Effector memory CD8-positive, alpha-beta T cell (primary cell): ENCODE results near the gene HM13.
"Not testable (repeated sequence)": the region's sequence is repeated elsewhere in the genome, so short reads cannot be mapped to it uniquely, and the experiment has no call there.

Source experiments
- ATAC-seq: fragments of 150-1000 bp; cut with Tn5 transposase; replicated peaks from 2 replicates; pipeline ENCODE4 v1.10.0; 2021; ENCODE audit warnings: mild to moderate bottlenecking, moderate library complexity
- DNase-seq, 3 experiments: peaks; one replicate each; pipeline ENCODE4 v3.0.0; 2021
- H3K27ac Mint-ChIP-seq, 2 donors: one replicate each; pipeline ENCODE4 v1.8.0; 2022; ENCODE audit warnings: mild to moderate bottlenecking in 2 of 2, mixed read lengths in 2 of 2, moderate library complexity in 2 of 2
- H3K27me3 Mint-ChIP-seq, 2 donors: one replicate each; pipeline ENCODE4 v1.8.0; 2022; ENCODE audit warnings: mixed read lengths in 2 of 2
- H3K36me3 Mint-ChIP-seq: one replicate; pipeline ENCODE4 v1.8.0; 2022; ENCODE audit warnings: mild to moderate bottlenecking, moderate library complexity, mixed read lengths; ENCODE audit not compliant: insufficient read depth
- H3K4me1 Mint-ChIP-seq, 2 donors: one replicate each; pipeline ENCODE4 v1.8.0; 2022; ENCODE audit warnings: low read depth in 2 of 2, mixed read lengths in 2 of 2
- H3K4me3 Mint-ChIP-seq, 2 donors: one replicate each; pipeline ENCODE4 v1.8.0; 2022; ENCODE audit warnings: mild to moderate bottlenecking in 2 of 2, mixed read lengths in 2 of 2, moderate library complexity in 2 of 2
- H3K9me3 Mint-ChIP-seq, 2 donors: one replicate each; pipeline ENCODE4 v1.8.0; 2022; ENCODE audit warnings: mixed read lengths in 2 of 2

HM13 gene

GRCh38 chr20:31579941-31580651, 65.9 kb downstream of the HM13 start:
- not testable (repeated sequence) for ATAC-seq, H3K27me3 Mint-ChIP-seq, H3K4me3 Mint-ChIP-seq, H3K4me1 Mint-ChIP-seq, DNase-seq, H3K27ac Mint-ChIP-seq, H3K36me3 Mint-ChIP-seq, H3K9me3 Mint-ChIP-seq

DNA sequence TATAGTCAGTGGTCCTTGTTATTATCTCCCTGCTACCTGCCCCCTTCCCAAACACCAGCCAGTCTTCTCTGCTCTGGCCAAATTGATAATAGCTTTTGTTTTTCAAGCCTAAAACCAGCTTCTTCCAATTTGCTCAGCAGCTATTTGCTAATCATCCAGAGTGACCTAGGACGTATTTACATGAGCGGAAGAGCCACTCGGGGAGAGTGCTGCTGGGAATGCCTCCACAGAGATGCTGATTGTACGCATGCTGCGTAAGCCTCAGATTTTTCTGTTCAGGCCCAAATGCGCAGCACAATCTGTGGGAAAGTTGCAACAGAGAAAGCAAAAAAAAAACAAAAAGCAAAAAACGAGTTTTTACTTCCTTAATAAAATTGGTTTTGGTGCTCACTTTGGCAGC, 66.5 kb downstream of the HM13 start:
- no peak for ATAC-seq
- Mint-ChIP-seq H3K36me3 (peaks cover 6% of the 10 kb centered on the region), H3K27ac (no peak overlapping the region), H3K4me3 (no peak overlapping the region), H3K9me3 (no peaks in the 10 kb centered on the region), H3K27me3 (no peaks in the 10 kb centered on the region), H3K4me1 (no peaks in the 10 kb centered on the region)
- no peak for DNase-seq

DNA sequence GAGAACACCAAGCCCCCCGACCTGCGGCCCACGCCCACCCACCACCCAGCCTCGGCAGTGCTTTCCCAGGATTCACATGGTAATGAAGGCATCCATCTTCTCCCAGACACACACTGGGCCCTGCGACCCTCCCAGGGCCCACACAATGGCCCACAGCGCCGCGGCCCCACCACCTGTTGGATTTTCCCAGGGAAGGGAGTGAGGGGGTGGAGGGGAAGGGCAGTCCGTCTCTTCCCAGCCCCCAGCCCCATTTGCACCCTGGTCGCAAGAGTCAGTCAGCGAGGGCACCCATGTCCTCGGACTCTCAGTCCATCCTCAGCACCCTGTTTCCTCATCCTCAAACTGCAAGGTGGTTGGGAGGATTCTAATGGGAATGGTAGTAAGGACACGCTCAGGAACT, 67.1 kb downstream of the HM13 start:
- no peak for DNase-seq
- Mint-ChIP-seq H3K4me1 (no peaks in the 10 kb centered on the region), H3K27me3 (no peaks in the 10 kb centered on the region), H3K27ac (no peak overlapping the region), H3K36me3 (peaks cover 6% of the 10 kb centered on the region), H3K9me3 (no peaks in the 10 kb centered on the region), H3K4me3 (no peak overlapping the region)
- no peak for ATAC-seq

DNA sequence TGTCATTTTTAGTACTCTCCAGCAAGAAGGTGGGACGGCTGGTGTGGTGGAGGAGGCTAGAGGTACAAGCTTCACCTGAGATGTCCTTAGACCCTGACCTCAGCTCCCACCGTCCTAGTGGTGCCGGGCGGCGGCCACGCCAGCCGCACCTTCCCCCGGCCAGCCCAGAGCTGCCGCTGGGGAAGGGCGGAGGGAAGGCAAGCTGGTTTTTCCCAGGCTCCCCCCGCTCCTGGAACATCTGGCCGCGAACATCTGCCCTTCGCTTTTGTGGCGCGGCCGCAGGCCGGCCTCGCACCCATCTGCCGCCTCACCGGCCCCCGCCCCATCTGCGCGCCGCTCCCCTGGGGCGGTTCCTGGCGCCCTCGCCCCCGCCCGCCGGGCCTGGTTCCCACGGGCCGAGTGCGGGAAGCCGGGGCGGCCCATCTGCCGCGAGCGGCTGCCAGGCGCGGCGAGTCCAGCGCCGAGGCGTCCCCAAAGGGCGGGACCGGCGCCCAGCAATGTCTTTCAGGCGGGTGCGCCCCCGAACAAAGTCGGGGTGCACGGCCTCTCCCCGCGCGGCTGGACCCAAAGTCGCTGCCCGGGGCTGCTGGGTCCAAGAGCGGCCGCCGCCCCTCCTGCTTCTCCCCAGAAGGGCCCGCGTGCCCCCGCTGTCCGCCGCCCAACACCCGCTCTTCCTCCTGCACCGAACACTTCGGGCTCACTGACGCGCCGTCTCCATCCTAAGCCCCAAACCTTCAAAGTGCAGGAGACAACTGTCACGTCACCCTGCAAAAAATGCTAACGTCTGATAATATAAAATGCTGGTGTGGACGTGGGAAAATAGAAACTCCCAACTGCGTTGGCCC, 73.5 kb downstream of the HM13 start:
- Mint-ChIP-seq H3K9me3 (no peaks in the 10 kb centered on the region), H3K4me1 (peaks cover 6 to 10% of the 10 kb centered on the region in 2 donors), H3K27me3 (peaks cover 13 to 22% of the 10 kb centered on the region in 2 donors), H3K36me3 (peaks cover 9% of the 10 kb centered on the region), H3K27ac (no peak overlapping the region), H3K4me3 (peak overlapping the region; percentile 62 to 70)
- DNase-seq (no peak), ATAC-seq (peak; percentile 61)

DNA sequence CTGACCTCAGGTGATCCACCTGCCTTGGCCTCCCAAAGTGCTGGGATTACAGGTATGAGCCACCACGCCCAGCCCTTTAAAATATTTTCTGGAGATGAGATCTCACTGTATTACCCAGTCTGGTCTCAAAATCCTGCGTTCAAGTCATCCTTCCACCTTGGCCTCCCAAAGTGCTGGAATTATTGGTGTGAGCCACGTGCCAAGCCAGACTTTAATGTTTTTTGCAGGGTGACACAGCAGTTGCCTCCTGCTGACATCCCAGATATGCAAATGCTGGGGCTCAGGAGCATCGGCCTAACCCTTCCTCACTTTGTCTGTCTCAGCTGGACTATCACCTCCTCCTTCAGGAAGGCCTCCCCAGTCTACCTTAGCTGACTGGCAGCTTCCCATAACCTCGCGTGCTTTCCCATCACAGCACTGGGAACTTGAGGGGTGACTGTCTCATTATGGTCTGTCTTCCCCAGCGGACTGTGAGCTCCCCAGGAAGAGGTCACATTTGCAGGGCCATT, 76.5 kb downstream of the HM13 start:
- peaks cover 6% of the 10 kb centered on the region for H3K36me3 Mint-ChIP-seq
- no peak for ATAC-seq
- no peak overlapping the region for H3K27ac Mint-ChIP-seq
- no peak for DNase-seq
- H3K4me3 Mint-ChIP-seq = peak overlapping the region in 1 of 2 donors; percentile 25
- peaks cover 6 to 12% of the 10 kb centered on the region in 2 donors for H3K4me1 Mint-ChIP-seq
- peaks cover 13 to 46% of the 10 kb centered on the region in 2 donors for H3K27me3 Mint-ChIP-seq
- H3K9me3 Mint-ChIP-seq = no peaks in the 10 kb centered on the region

- ATAC-seq = no peak
Observed at GRCh38 chr20:31593221-31594001, 79.2 kb downstream of the HM13 start.

GRCh38 chr20:31594002-31594557, 79.8 kb downstream of the HM13 start:
- ATAC-seq (no peak), DNase-seq (no peak)
- Mint-ChIP-seq H3K4me1 (peaks cover 0 to 2% of the 10 kb centered on the region in 2 donors), H3K27me3 (peaks cover 0 to 35% of the 10 kb centered on the region in 2 donors), H3K9me3 (no peaks in the 10 kb centered on the region), H3K36me3 (no peaks in the 10 kb centered on the region), H3K27ac (no peak overlapping the region), H3K4me3 (no peak overlapping the region)

More at GRCh38 chr20:31593221-31594001, 79.2 kb downstream of the HM13 start:
- H3K9me3 Mint-ChIP-seq = no peaks in the 10 kb centered on the region
- DNase-seq = no peak
- H3K4me3 Mint-ChIP-seq = no peak overlapping the region
- H3K27ac Mint-ChIP-seq = no peak overlapping the region
- peaks cover 1 to 7% of the 10 kb centered on the region in 2 donors for H3K4me1 Mint-ChIP-seq
- H3K36me3 Mint-ChIP-seq = peaks cover 2% of the 10 kb centered on the region
- H3K27me3 Mint-ChIP-seq = peaks cover 7 to 42% of the 10 kb centered on the region in 2 donors

DNA sequence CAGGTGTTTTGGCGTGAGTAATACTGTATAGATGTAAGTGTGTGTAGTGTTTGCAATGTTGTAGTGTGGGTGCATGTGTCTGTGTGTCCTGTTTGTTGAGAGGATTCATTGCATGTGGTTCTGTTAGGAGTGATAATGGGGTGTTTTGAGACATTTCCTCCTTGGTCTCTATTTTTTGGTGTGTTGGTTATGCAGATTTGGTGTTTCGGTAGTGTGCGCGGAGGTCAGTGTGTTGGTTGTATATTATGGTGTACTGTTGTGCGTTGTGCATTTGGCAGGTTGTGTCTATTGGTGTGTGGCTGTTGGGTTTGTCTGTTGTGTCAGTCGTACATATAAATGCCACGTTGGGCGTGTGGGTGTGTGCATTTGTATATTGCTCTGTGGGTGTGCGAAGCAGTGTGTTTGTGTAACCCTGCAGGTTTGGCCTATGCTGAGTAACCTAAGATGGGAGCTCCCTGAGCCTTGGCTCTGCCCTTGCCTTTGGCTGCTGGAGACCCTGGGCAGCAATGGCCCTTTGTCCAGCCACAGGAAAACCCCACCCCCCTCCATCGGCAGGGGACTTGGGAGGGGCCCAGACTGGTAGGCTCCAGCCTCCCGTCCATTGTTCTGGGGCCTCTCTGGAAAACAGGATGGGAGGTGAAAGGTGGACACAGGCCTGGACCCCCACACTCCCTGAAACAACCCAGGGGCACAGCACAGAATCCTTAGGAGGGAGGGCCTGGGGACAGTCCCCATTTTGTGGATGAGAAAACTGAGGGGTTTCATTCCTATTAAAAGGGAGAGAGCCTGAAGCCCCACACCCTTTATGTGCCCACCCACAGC, 80.5 kb downstream of the HM13 start:
- ATAC-seq = no peak
- H3K4me3 Mint-ChIP-seq = no peak overlapping the region
- H3K27me3 Mint-ChIP-seq = peaks cover 0 to 28% of the 10 kb centered on the region in 2 donors
- H3K36me3 Mint-ChIP-seq = no peaks in the 10 kb centered on the region
- H3K4me1 Mint-ChIP-seq = peaks cover 0 to 2% of the 10 kb centered on the region in 2 donors
- DNase-seq = no peak
- H3K27ac Mint-ChIP-seq = no peak overlapping the region
- no peaks in the 10 kb centered on the region for H3K9me3 Mint-ChIP-seq

DNA sequence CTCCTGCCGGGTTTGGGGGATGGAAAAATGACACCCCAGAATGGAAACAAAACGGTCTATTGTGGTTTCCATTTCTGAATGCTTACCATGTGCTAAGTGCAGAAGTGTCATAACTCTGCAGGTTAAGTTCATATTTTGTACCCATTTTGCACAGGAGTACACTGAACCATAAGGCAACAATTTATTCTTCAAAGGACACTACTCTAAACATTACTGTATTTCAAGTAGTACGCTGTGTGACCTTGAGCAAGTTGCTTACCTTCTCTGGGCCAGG, 81.1 kb downstream of the HM13 start:
- Mint-ChIP-seq H3K27me3 (peaks cover 0 to 28% of the 10 kb centered on the region in 2 donors), H3K4me1 (peaks cover 0 to 2% of the 10 kb centered on the region in 2 donors), H3K4me3 (no peak overlapping the region), H3K27ac (peak overlapping the region in 1 of 2 donors; percentile 2), H3K9me3 (no peaks in the 10 kb centered on the region), H3K36me3 (no peaks in the 10 kb centered on the region)
- DNase-seq (no peak), ATAC-seq (no peak)

DNA sequence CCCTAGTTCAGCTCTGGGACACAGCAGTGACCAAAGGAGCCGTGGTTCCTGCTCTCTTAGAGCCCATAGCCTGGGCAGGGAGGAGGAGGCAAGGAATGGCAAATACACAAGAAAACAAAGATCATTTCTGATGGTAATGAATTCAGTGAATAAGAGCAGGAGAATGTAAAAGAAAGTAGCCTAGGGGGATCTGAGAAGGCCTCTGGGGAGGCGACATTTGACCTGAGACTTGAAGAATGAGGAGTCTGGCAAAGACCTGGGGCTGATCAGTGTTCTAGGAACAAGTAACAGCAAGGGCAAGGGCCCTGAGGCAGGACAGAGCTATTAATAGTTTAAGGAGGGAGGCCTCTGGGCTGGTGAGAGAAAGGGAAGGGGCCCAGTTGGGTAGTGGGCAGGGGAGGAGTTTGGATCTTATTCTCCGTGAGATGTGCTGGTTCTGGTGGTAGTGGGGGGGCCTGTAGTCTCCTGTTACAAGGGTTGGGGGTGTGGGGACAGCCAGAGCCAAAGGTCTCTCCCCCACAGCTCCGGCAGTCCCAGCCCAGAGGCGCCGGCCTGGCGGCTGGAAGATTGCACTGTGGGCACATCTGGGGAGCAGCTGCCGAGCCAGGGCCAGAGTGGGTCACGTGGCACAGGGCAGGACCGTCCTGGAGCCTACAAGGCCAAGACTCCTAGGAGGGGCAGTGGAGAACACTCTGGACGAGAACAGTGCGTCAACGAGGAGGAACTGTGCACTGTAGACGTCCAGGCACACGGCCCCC, 81.6 kb downstream of the HM13 start:
- Mint-ChIP-seq H3K27me3 (peaks cover 0 to 28% of the 10 kb centered on the region in 2 donors), H3K4me1 (peaks cover 0 to 2% of the 10 kb centered on the region in 2 donors), H3K27ac (peak overlapping the region in 1 of 2 donors; percentile 2), H3K4me3 (no peak overlapping the region), H3K36me3 (peaks cover 2% of the 10 kb centered on the region), H3K9me3 (no peaks in the 10 kb centered on the region)
- no peak for ATAC-seq
- no peak for DNase-seq

DNA sequence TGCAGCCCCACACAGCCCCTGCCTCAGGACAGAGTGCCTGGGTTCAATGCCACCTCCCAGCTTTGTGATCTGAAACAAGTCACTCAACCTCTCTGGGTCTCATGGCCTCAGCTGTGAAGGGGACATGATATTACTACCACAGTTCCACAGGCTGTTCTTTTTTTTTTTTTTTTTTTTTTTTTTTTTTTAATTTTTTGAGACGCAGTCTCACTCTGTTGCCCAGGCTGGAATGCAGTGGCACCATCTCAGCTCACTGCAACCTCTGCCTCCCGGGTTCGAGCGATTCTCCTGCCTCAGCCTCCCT, 82.1 kb downstream of the HM13 start:
- not testable (repeated sequence) for ATAC-seq, H3K36me3 Mint-ChIP-seq, H3K9me3 Mint-ChIP-seq, DNase-seq, H3K4me3 Mint-ChIP-seq, H3K4me1 Mint-ChIP-seq, H3K27ac Mint-ChIP-seq
- peaks cover 0 to 28% of the 10 kb centered on the region in 2 donors for H3K27me3 Mint-ChIP-seq

- peaks cover 0 to 2% of the 10 kb centered on the region in 2 donors for H3K4me1 Mint-ChIP-seq
- H3K9me3 Mint-ChIP-seq = no peaks in the 10 kb centered on the region
- DNase-seq = no peak
- peaks cover 3% of the 10 kb centered on the region for H3K36me3 Mint-ChIP-seq
- H3K4me3 Mint-ChIP-seq = no peak overlapping the region
- no peak for ATAC-seq
- no peak overlapping the region for H3K27ac Mint-ChIP-seq
- peaks cover 0 to 28% of the 10 kb centered on the region in 2 donors for H3K27me3 Mint-ChIP-seq
Observed at GRCh38 chr20:31596831-31597480, 82.7 kb downstream of the HM13 start.
